ENCODE measurements around the gene NRBF2.

- TF ChIP-seq CTCF (conservative IDR thresholded peaks at IDR 0.05; ENCODE audit: low read length) (peak; percentile 86), EZH2phosphoT487 (IDR thresholded peaks at IDR 0.05; ENCODE audit: borderline replicate concordance) (no peak)
Measured at GRCh38 chr10:63166742-63167258, 33.7 kb downstream of the NRBF2 start.
